Measurements from ENCODE around the gene PRAMEF10. TPM values are rescaled to one million over a fixed set of nuclear protein-coding genes. Genes with fewer than 3 reads are reported as not detected.
"Not testable (repeated sequence)": the region's sequence is repeated elsewhere in the genome, so short reads cannot be mapped to it uniquely, and the experiment has no call there.

The PRAMEF10 gene
- not detected for polyA plus RNA-seq (ENCODE audit: insufficient read length in 4 of 4)

GRCh38 chr1:12898170-12898569 lies at the start of gene PRAMEF10:
TSS of gene PRAMEF10 (minus strand) at chr1:12898270. CDS start at chr1:12895847, 2,423 bp downstream.
- not testable (repeated sequence) for DNase-seq (ENCODE audit: low read depth in 4 of 4, low spot score in 2 of 4)

DNA sequence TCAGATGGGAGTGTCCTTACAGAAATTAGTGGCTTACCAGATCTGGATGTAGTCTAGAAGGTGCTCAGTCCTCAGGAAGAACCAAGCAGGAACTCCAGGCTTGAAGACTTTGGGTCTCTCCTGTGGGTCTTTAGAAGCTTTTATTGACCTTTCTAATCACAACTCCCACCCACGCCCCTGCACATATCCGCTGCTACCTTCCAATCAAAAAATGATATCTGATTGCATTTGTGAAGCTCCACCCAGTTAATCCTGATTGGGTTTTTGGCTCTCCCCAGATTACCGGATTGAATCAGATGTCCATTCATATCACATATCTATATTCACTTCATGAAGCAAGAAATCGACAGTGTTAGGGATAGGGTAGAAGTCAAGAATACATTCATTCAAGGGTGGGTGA lies 49.4 kb upstream of the PRAMEF10 start, which contains the start of gene PRAMEF6:
PRAMEF6 (minus strand) TSS at position 101 of the 400 bp plus-strand sequence. CDS start 5,062 bp downstream, outside the sequence.
- not testable (repeated sequence) for DNase-seq (ENCODE audit: low read depth in 4 of 4, low spot score in 2 of 4)

- DNase-seq (ENCODE audit: low read depth in 4 of 4, low spot score in 2 of 4), result not testable (repeated sequence)
These were observed 26.3 kb upstream of the PRAMEF10 start for GRCh38 chr1:12924368-12924767.

DNA sequence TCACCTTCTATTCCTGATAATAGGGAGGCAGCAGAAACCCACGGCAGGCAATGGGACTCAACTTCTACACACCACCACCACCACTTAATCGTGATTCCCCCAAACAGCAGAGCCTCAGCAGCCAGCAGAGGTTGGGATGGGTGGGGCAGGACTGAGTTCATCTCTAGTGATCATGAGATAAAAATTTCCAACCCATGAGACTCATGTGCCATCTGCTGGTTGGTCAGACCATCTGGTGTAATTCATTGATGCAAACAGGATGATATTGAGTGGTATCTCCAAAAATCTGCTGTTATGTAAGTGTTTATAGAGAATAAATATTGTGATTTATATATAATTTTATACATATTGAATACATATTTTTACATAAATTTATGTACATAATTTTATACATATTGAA lies 23.7 kb upstream of the PRAMEF10 start:
- DNase-seq (ENCODE audit: low read depth in 4 of 4, low spot score in 2 of 4), result not testable (repeated sequence)

GRCh38 chr1:12916310-12916709 lies 18.2 kb upstream of the PRAMEF10 start, which contains the start of gene PRAMEF7:
TSS of gene PRAMEF7 (plus strand) at chr1:12916610. CDS start at chr1:12917693, 1,083 bp downstream.
- not testable (repeated sequence) for DNase-seq (ENCODE audit: low read depth in 4 of 4, low spot score in 2 of 4)

DNA sequence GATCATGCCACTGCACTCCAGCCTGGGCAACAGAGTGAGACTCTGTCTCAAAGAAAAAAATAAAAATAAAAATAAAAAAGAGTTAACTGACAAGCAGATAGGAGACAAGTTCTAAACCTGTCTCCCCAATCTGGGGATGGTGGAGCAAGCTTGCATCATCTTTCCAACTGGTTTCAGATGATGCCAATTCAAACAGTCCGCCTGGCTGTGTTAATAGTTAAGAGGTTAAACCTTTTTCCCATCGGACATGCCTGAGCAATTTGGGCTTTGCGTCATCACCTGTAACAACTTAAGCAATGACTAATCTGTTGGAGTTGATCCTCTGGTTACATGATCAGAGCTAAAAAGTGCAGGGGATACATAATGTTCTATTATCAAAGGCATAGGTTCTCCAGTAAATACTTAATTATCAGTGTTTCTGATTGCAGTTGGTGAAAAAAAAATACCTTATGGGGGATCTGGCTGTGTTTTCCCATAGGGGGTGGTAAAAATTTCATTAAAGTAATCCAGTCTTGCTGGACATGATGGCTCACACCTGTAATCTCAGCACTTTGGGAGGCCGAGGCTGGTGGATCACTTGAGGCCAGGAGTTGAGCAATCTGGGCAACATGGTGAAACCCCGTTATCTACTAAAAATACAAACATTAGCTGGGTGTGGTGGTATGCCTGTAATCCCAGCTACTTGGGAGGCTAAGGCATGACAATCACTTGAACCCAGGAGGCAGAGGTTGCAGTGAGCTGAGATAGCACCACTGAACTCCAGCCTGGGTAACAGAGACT lies 5.9 kb upstream of the PRAMEF10 start:
- DNase-seq (ENCODE audit: low read depth in 4 of 4, low spot score in 2 of 4), result not testable (repeated sequence)

- not testable (repeated sequence) for DNase-seq (ENCODE audit: low read depth in 4 of 4, low spot score in 2 of 4)
These were observed 1.1 kb upstream of the PRAMEF10 start for GRCh38 chr1:12899186-12899585.

GRCh38 chr1:12886101-12886500 lies 12.0 kb downstream of the PRAMEF10 start, which contains the start of gene PRAMEF4:
TSS of gene PRAMEF4 (minus strand) at chr1:12886201. CDS start at chr1:12883394, 2,807 bp downstream.
- not testable (repeated sequence) for DNase-seq (ENCODE audit: low read depth in 4 of 4, low spot score in 2 of 4)

- DNase-seq (ENCODE audit: low read depth in 4 of 4, low spot score in 2 of 4), result not testable (repeated sequence)
These were observed 19.6 kb downstream of the PRAMEF10 start for GRCh38 chr1:12878453-12878852.

GRCh38 chr1:12863131-12863880 lies 34.8 kb downstream of the PRAMEF10 start:
- not testable (repeated sequence) for DNase-seq (ENCODE audit: low read depth in 4 of 4, low spot score in 2 of 4)

- DNase-seq (ENCODE audit: low read depth in 4 of 4, low spot score in 2 of 4), result not testable (repeated sequence)
These were observed 41.3 kb downstream of the PRAMEF10 start, which contains the start of gene PRAMEF2 for GRCh38 chr1:12856786-12857185. TSS of gene PRAMEF2 (plus strand) at chr1:12857086. CDS start at chr1:12859010, 1,924 bp downstream.

DNA sequence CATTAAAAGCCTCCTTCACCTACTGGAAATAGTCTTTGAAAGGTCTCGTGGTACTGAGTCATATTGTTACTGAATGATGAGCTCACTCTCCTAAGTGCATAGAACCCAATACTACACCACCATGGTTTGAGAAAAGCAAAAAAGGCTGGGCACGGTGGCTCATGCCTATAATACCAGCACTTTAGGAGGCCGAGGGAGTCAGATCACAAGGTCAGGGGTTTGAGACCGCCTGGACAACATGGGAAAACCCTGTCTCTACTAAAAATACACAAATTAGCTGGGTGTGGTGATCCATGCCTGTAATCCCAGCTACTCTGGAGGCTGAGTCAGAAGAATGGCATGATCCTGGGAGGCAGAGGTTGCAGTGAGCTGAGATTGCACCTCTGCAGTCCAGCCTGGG lies 46.3 kb downstream of the PRAMEF10 start:
- no peak for DNase-seq (ENCODE audit: low read depth in 4 of 4, low spot score in 2 of 4)

DNA sequence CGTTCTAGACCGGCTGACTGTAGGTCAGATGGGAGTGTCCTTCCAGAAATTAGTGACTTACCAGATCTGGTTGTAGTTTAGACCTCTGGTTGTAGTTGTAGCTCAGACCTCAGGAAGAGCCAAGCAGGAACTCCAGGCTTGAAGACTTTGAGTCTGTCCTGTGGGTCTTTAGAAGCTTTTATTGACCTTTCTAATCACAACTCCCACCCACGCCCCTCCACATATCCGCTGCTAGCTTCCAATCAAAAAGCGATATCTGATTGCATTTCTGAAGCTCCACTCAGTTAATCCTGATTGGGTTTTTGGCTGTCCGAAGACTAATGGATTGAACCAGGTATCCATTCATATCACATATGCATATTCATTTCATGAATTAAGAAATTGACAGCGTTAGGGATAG lies 49.5 kb downstream of the PRAMEF10 start, which contains the start of gene HNRNPCL1:
HNRNPCL1 (minus strand) TSS at position 101 of the 400 bp plus-strand sequence. CDS start 431 bp downstream, outside the sequence.
- not testable (repeated sequence) for DNase-seq (ENCODE audit: low read depth in 4 of 4, low spot score in 2 of 4)

Other genes with a start within 250 kb of the PRAMEF10 start
- not detected for gene AADACL3, start 182.2 kb downstream of the PRAMEF10 start, polyA plus RNA-seq (ENCODE audit: insufficient read length in 4 of 4)
- 1 to 10 TPM in 1 of 4 donors, under 1 TPM in 3; 0.68 to 1.1 (median 0.79) TPM for gene CFAP107, start 152.1 kb downstream of the PRAMEF10 start, polyA plus RNA-seq (ENCODE audit: insufficient read length in 4 of 4)
- gene PRAMEF12, start 124.5 kb downstream of the PRAMEF10 start, polyA plus RNA-seq (ENCODE audit: insufficient read length in 4 of 4), result not detected
- gene PRAMEF1, start 106.9 kb downstream of the PRAMEF10 start, polyA plus RNA-seq (ENCODE audit: insufficient read length in 4 of 4), result not detected
- not detected for gene PRAMEF11, start 66.9 kb downstream of the PRAMEF10 start, polyA plus RNA-seq (ENCODE audit: insufficient read length in 4 of 4)
- gene HNRNPCL1, start 49.5 kb downstream of the PRAMEF10 start, polyA plus RNA-seq (ENCODE audit: insufficient read length in 4 of 4), result under 1 TPM in 3 of 4 donors, not detected in 1; 0.25 to 0.82 (median 0.44) TPM
- gene PRAMEF2, start 41.2 kb downstream of the PRAMEF10 start, polyA plus RNA-seq (ENCODE audit: insufficient read length in 4 of 4), result not detected
- gene PRAMEF4, start 12.1 kb downstream of the PRAMEF10 start, polyA plus RNA-seq (ENCODE audit: insufficient read length in 4 of 4), result not detected
- not detected for gene PRAMEF7, start 18.3 kb upstream of the PRAMEF10 start, polyA plus RNA-seq (ENCODE audit: insufficient read length in 4 of 4)
- not detected for gene PRAMEF6, start 49.3 kb upstream of the PRAMEF10 start, polyA plus RNA-seq (ENCODE audit: insufficient read length in 4 of 4)
- gene PRAMEF27, start 158.3 kb upstream of the PRAMEF10 start, polyA plus RNA-seq (ENCODE audit: insufficient read length in 4 of 4), result not detected
- not detected for gene HNRNPCL3, start 162.5 kb upstream of the PRAMEF10 start, polyA plus RNA-seq (ENCODE audit: insufficient read length in 4 of 4)
- not detected for gene PRAMEF25, start 172.5 kb upstream of the PRAMEF10 start, polyA plus RNA-seq (ENCODE audit: insufficient read length in 4 of 4)
- under 1 TPM in 2 of 4 donors, not detected in 2; 0.21 TPM for gene HNRNPCL2, start 218.6 kb upstream of the PRAMEF10 start, polyA plus RNA-seq (ENCODE audit: insufficient read length in 4 of 4)